Measurements from ENCODE around the gene TRPM4.

Gene TRPM4

GRCh38 chr19:49243726-49244125 lies 86.1 kb downstream of the TRPM4 start:
- no peak for DNase-seq

DNA sequence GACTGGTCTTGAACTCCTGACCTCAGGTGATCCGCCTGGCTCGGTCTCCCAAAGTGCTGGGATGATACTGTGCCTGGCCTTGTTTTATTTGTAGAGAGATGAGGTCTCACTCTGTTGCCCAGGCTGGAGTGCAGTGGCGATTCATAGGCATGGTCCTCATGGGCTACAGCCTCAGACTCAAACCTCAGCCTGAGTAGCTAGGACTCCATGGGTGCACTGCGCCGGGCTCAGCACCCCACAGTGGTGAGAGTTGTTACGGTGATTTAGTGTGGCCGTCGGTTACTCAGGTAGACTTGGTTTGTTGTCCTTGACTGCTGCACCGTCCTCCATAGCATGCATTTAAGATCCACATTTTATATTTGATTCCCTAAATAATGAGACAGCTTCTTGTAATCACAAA lies 86.7 kb downstream of the TRPM4 start:
- no peak for DNase-seq

DNA sequence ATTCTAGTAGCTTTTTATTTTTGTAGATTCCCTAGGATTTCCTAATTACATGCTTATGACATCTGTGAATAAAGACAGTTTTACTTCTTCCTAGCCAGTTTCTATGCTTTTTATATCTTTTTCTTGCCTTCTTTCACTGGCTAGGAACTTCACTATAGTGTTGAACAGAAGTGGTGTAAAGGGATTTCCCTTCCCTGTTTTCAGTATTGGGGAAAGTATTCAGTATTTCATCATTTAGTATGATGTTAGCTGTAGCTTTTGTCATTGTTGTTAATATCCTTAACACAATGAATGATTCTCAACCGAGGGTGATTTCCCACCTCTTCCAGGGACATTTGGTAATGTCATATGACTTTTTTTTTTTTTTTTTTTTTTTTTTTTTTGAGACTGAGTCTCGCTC lies 90.1 kb downstream of the TRPM4 start:
- DNase-seq: no peak

GRCh38 chr19:49249933-49250332 lies 92.3 kb downstream of the TRPM4 start:
- no peak for DNase-seq

DNA sequence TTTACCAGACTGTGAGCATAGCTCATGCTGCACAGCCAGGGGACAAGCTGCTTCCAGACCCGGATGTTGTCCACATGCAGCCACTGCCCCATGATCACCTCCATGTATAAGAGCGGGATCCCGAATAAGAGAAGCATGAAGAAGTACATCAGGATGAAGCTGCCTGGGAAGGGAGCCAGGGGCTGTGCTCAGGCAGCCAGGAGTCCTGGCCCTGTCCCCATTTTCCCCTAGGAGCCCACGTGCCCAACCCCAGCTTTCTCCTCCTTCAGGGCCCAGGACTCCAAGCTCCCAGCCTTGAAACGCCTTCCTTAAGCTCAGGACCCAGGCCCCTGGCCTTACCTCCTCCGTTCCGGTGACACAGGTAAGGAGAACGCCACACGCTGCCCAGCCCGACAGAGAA lies 98.1 kb downstream of the TRPM4 start:
- DNase-seq: no peak

DNA sequence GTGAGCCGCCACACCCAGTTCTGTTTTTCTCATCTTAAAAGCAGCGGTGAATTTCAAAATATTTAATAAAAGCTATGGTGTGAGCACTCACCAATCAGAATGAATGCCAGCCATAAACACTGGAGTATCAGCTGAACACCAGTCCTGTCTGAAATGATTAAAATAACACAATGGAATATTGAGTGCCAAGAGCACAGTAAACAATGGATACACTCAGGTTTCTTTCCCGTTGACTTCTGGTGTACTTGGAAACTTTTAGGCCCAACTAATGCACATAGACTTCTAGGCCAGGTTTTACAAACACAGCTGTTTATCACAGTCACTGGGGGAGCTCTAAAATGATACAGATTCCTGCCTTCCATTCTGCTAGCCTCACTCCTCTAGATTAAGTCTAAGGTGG lies 99.1 kb downstream of the TRPM4 start:
- DNase-seq: no peak
